Heart right ventricle (tissue), 16 donors: ENCODE data around the gene SYT15B. TPM values are rescaled to one million over a fixed set of nuclear protein-coding genes. Genes with fewer than 3 reads are reported as not detected.
A peak's percentile ranks its signal among the peaks of the same experiment; 100 is the strongest.
"Not testable (repeated sequence)": the region's sequence is repeated elsewhere in the genome, so short reads cannot be mapped to it uniquely, and the experiment has no call there.

Source experiments
- ATAC-seq, 8 donors: fragments of 200-7000 bp; cut with Tn5 transposase; one replicate each; pipeline ENCODE4 v1.9.1; 2020; ENCODE audit warnings: mild to moderate bottlenecking in 8 of 8, moderate library complexity in 8 of 8, moderate number of reproducible peaks in 1 of 8
- DNase-seq, 2 donors: peaks; one replicate each; pipeline ENCODE4 v3.0.0-alpha.2; 2020
- H3K27ac ChIP-seq, 10 donors: fragments of 200-600 bp; sonication (generic) in 2 of 10; one replicate each; pipeline versions ENCODE4 v1.5.0 to v1.8.0; 2020 to 2022; ENCODE audit warnings: mild to moderate bottlenecking in 3 of 10
- H3K27me3 ChIP-seq, 7 donors: fragments of 200-600 bp; one replicate each; pipeline ENCODE4 v1.8.0; 2021 to 2022; ENCODE audit warnings: mild to moderate bottlenecking in 2 of 7
- H3K36me3 ChIP-seq, 9 donors: fragments of 200-600 bp; sonication (generic) in 1 of 9; one replicate each; pipeline versions ENCODE4 v1.5.0 to v1.8.0; 2020 to 2022; ENCODE audit warnings: mild to moderate bottlenecking in 2 of 9
- H3K4me1 ChIP-seq, 9 donors: fragments of 200-600 bp; sonication (generic) in 1 of 9; one replicate each; pipeline versions ENCODE4 v1.5.0 to v1.8.0; 2020 to 2022; ENCODE audit warnings: mild to moderate bottlenecking in 4 of 9
- H3K4me3 ChIP-seq, 10 donors: fragments of 200-600 bp; sonication (generic) in 2 of 10; one replicate each; pipeline versions ENCODE4 v1.5.0 to v1.8.0; 2020 to 2022; ENCODE audit warnings: mild to moderate bottlenecking in 7 of 10, moderate library complexity in 2 of 10
- H3K9me3 ChIP-seq, 11 donors: fragments of 200-600 bp in 10 of 11; sonication (generic) in 2 of 11; one replicate each; pipeline versions ENCODE4 v1.5.0 to v1.8.0; 2013 to 2022; ENCODE audit warnings: mild to moderate bottlenecking in 2 of 11, control low read depth in 1 of 11, moderate library complexity in 1 of 11
- WGBS, 2 donors: extraction: QIAGEN DNeasy Blood & Tissue Kit; methylation state at CpG; one replicate each; pipeline ENCODE4 v1.1.7; 2013; ENCODE audit warnings: inconsistent platforms in 1 of 2; 5-methylcytosine and 5-hydroxymethylcytosine counted together
- intact Hi-C, 10 donors: fragments of 100-400 bp; cut with DNase I; formaldehyde crosslinking; loops; one replicate each; pipeline versions ENCODE4 v1.11.1 to v1.14.2; 2022
- polyA plus RNA-seq, 2 donors: library from polyadenylated mRNA; stranded (reverse); fragments of 200-250 nt; gene quantifications; one replicate each; pipeline ENCODE4 v1.2.3, GENCODE V29; 2013
- total RNA-seq, 10 donors: library from RNA; stranded (reverse); fragmentation: NEBNext Ultra II Directional in 3 of 10; extraction: Animal tissue kit (Norgen Biotek cat#: 25700) in 3 of 10; gene quantifications; one replicate each; pipeline versions ENCODE4 v1.2.1 to v1.2.4, GENCODE V29; 2021 to 2023
- donor health status: Arrhythmogenic right ventricular cardiomyopathy.
- donor health status: ischemic (EF 13 %, LVEDD 7.1; RV severe dilation, severe dysfunction).
- donor health status: healthy with polysubstance abuse.
- donor health status: DM: no; HTN: yes; CAD: no.
- donor health status: DM: no; HTN: no; CAD: no.
- donor health status: ischemic (EF 25% LVEDD 6.9; RV normal size, moderate dysfunction).
- donor health status: ischemic (EF 25% LVEDD 5.7; RV mildly dilated, moderate dysfunction).
- donor health status: healthy.
- donor health status: DM: yes; HTN: yes; CAD: no.
- donor health status: Ischemic cardiomyopathy.
- donor health status: ischemic (EF 35%, LVEDD 5.7; RV mildly dilated, moderate dysfunction).
- donor health status: nonischemic (EF 11% LVEDD 7.7; RV severe dilation, severe dysfunction).
- donor health status: DM: yes; HTN: yes; CAD: no.
- donor health status: PGD.
- donor health status: ischemic (EF 29% LVEDD 5.4; RV normal size, mild dysfunction).
- donor health status: nonischemic (EF 23%, LVEDD 6.1; RV moderate dilation, normal function).

The SYT15B gene
- total and polyA plus RNA-seq, 12 donors: 0.25 to 3.8 (median 1.0) TPM

DNA sequence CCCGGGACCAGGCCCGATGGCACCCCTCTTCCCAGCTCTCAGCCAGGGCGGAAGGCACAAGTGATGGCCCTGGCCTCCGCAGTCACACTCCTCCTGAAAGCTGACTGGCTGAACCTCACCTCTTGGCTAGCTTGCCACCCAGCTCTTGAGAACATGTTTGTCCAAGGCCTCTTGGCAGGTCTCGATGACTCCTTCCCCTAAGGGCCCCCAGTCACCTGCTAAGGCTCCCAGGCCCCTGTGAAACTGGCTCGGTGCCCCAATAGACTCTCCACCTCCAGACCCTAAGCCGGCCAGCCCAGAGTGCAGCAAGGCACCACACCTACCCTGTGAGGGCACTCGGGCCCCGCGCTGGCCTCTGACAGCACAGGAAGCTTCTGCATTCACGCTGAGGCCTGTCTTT is 4.5 kb downstream of the SYT15B start:
- DNase-seq, H3K4me1 ChIP-seq, H3K27me3 ChIP-seq, H3K9me3 ChIP-seq, H3K36me3 ChIP-seq, ATAC-seq, intact Hi-C loops, H3K4me3 ChIP-seq, H3K27ac ChIP-seq: not testable (repeated sequence)
- 44% methylated on average over 1 of the region's 11 CpGs; no CpG with 5 or more reads in 1 of the 2 donors for WGBS, 2 donors

DNA sequence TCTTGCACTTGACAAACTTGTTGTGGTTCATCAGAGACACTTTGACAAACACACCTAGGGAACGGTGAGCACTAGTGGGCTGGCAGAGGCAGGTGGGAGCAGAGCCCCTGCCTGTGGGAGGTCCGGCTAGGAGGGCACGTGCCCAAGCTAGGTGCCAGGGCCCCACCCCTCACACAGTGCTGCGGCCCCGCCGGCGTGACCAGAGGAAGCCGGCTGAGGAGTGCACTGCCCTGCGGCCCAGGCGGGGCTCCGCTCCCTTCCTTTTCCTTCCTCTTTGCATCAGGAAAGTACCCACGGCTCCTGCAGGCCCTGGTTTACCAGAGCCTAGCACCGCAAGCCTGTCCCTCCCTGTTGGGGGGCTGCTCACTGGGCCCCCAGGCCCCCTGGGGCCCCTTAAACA is 7.2 kb downstream of the SYT15B start:
- H3K36me3 ChIP-seq, H3K9me3 ChIP-seq, H3K27me3 ChIP-seq, H3K27ac ChIP-seq, H3K4me3 ChIP-seq, DNase-seq, intact Hi-C loops, H3K4me1 ChIP-seq: not testable (repeated sequence)
- ATAC-seq: peak; percentile 25 to 62 (median 54)
- no CpG with 5 or more reads among the region's 13 CpGs for WGBS, 2 donors

DNA sequence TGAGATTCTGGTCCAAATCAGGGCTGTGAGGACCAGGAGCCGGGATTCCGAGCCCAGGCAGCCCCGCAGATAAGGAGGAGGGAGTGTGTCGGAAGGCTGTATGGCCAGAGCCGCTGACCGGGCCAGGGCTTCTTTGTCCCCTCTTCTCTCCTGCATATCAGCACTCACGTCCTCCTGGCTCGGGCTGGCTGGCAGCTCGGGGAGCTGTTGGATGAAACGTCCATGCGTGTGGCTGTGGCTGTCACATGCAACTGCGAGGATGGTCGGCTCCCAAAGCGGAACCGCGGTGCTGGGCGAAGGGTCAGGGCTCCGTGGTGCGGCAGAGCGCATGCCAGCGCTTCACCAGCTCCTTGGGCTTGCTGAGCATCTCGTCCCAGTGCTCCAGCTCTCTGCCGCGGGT is 9.5 kb downstream of the SYT15B start:
- H3K4me1 ChIP-seq, H3K9me3 ChIP-seq, H3K27ac ChIP-seq, DNase-seq, H3K4me3 ChIP-seq, H3K27me3 ChIP-seq, intact Hi-C loops, H3K36me3 ChIP-seq: not testable (repeated sequence)
- no CpG with 5 or more reads among the region's 24 CpGs for WGBS, 2 donors
- peak; percentile 31 to 67 (median 64) for ATAC-seq

DNA sequence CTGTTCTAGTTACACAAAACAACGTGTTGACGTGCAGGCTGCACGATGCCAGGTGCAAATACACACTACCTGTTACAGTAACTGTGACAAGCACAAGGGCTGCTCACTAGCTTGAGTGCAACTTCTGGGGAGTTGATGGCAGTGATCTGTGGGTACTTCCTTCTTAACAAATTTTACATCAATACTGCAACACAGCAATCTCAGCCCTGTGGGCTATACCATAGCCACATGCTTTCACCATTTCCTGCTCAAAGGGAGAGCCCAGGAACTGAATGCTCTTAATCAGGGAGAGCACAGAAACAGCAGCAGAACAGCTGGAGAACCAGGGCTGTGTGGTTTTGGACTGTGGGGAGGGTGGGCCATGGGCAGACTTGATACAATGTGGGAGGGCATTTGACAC is 10.2 kb downstream of the SYT15B start:
- 80% methylated on average over 1 to 2 of the region's 3 CpGs for WGBS, 2 donors
- H3K36me3 ChIP-seq, ATAC-seq, DNase-seq, H3K27ac ChIP-seq, H3K27me3 ChIP-seq, H3K4me3 ChIP-seq, intact Hi-C loops, H3K9me3 ChIP-seq, H3K4me1 ChIP-seq: not testable (repeated sequence)

DNA sequence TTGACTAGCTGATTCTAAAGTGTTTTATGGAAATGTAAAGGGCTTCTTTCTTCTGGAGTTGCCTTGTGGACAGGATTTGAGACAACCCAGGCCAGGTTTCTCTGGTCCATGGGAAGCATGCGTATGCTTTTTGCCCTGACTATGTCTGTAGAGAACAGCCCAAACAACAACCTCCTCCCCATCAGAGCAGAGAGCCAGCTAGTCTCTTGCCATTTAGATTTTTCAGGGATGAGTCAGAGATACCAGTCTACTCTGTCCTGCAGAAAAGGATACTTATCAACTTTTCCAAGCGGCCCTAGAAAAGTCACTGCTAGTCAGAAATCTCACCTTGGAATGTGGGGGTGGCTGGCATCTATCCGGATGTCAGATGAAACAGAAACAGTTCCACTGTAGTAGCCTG is 11.6 kb downstream of the SYT15B start:
- H3K27ac ChIP-seq, ATAC-seq: not testable (repeated sequence)

DNA sequence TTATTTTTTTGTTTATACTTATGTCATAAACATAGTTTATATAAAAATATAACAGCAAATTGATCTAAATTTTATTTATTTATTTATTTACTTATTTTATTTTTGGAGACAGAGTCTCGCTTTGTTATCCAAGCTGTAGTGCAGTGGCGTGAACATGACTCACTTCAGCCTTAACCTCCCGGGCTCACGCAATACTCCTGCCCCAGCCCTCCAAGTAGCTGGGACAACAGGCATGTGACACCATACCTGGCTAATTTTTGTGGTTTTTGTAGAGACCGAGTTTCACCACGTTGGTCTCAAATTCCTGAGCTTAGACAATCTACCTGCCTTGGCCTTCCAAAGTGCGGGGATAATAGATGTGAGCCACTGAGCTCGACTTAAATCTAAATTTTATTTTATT is 13.0 kb downstream of the SYT15B start:
- DNase-seq, ATAC-seq, H3K4me1 ChIP-seq, intact Hi-C loops, H3K36me3 ChIP-seq, H3K27me3 ChIP-seq, H3K9me3 ChIP-seq, H3K27ac ChIP-seq, H3K4me3 ChIP-seq: not testable (repeated sequence)
- no CpG with 5 or more reads among the region's 8 CpGs for WGBS, 2 donors

More for the DNA sequence above, 11.6 kb downstream of the SYT15B start:
- H3K4me1 ChIP-seq, DNase-seq, H3K9me3 ChIP-seq, H3K4me3 ChIP-seq, H3K27me3 ChIP-seq, intact Hi-C loops, H3K36me3 ChIP-seq: not testable (repeated sequence)
- no CpG with 5 or more reads among the region's 3 CpGs for WGBS, 2 donors

DNA sequence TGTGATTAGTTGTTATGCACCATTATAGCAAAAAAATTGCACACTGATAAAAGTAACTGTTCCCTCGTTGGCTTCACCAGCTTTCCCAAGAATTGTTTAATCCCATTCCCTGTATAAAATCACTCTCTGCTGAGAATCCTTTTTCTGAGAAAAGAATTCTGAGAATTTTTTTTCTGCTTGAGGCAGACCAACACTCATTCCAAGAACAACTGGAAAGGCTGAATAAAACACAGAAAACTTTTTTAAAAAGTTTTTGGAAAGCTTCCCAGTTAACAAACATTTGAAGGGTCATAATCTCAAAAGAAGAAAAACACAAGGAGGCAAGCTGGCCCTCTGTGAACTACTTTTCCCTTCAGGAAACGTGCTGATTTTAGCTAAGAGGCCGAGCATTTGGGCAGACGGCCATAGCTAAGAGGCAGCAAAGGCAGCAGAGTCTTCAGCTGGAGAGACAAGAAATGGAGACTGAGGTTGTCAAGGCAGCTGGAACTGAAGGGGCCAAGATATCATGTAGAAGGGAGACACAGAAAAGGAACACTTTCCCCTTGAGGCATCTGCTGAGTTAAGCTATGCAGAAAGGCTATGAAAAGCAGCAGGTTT is 16.5 kb downstream of the SYT15B start:
- H3K27ac ChIP-seq, H3K27me3 ChIP-seq, H3K9me3 ChIP-seq, H3K4me1 ChIP-seq, H3K36me3 ChIP-seq, DNase-seq, H3K4me3 ChIP-seq, intact Hi-C loops: not testable (repeated sequence)
- WGBS, 2 donors: 31 to 47% methylated on average over 3 of the region's 4 CpGs
- peak in 6 of 8 donors; percentile 56 to 84 (median 80) for ATAC-seq

DNA sequence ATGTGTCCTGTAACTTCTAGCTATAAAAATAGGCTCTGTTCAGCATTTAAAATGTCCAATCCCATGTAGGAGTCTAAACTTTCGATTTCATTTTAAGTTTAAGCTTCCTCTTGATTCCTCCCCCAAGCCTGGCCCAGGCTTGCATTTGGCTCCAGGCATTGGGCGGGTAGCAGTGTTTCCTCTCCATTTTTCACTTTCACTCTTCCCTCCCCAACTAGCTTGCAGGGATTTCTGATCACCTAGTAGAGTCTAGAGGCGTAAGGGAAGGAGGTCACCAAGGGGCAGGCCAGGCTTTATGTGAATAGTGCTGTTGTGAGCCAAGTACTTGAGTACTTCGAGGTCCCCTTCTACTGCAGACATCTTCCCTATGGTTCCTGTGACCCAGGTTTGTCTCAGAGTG is 18.5 kb downstream of the SYT15B start:
- WGBS, 2 donors: 21 to 75% methylated on average over 1 of the region's 4 CpGs
- H3K27ac ChIP-seq, intact Hi-C loops, H3K4me3 ChIP-seq, H3K36me3 ChIP-seq, DNase-seq, H3K27me3 ChIP-seq, H3K9me3 ChIP-seq, H3K4me1 ChIP-seq: not testable (repeated sequence)
- peak in 4 of 8 donors; percentile 13 to 48 (median 19) for ATAC-seq
